Liver (tissue), 3 donors: ENCODE measurements around the gene CLTRN.

ENCODE experiments used
- ATF3 ChIP-seq: IDR thresholded peaks from 2 replicates; pipeline ENCODE4 v1.6.1; 2016; ENCODE audit warnings: antibody characterized with exemption
- EGR1 ChIP-seq, 2 donors: IDR thresholded peaks; 2 replicates each; pipeline ENCODE4 v1.6.1; 2016 to 2018; ENCODE audit warnings: antibody characterized with exemption in 2 of 2, low read depth in 2 of 2
- FOXA1 ChIP-seq: IDR thresholded peaks from 2 replicates; pipeline ENCODE4 v1.6.1; 2016; ENCODE audit warnings: antibody characterized with exemption
- HNF4G ChIP-seq: IDR thresholded peaks from 2 replicates; pipeline ENCODE4 v1.6.1; 2016; ENCODE audit warnings: antibody characterized with exemption
- JUND ChIP-seq, 2 donors: IDR thresholded peaks; 2 replicates each; pipeline ENCODE4 v1.6.1; 2016; ENCODE audit warnings: antibody characterized with exemption in 2 of 2
- MAX ChIP-seq: IDR thresholded peaks from 2 replicates; pipeline ENCODE4 v1.6.1; 2016; ENCODE audit warnings: antibody characterized with exemption
- RAD21 ChIP-seq, 2 donors: IDR thresholded peaks; 2 replicates each; pipeline ENCODE4 v1.6.1; 2016; ENCODE audit warnings: antibody characterized with exemption in 2 of 2, mild to moderate bottlenecking in 2 of 2
- RXRA ChIP-seq, 2 donors: IDR thresholded peaks; 2 replicates each; pipeline ENCODE4 v1.6.1; 2017 to 2018; ENCODE audit warnings: antibody characterized with exemption in 2 of 2, mild to moderate bottlenecking in 1 of 2
- SP1 ChIP-seq: IDR thresholded peaks from 2 replicates; pipeline ENCODE4 v1.6.1; 2018; ENCODE audit warnings: antibody characterized with exemption, mild to moderate bottlenecking
- TAF1 ChIP-seq: conservative IDR thresholded peaks from 2 replicates; pipeline ENCODE4 v1.6.1; 2016; ENCODE audit warnings: antibody characterized with exemption, mild to moderate bottlenecking
- YY1 ChIP-seq: IDR thresholded peaks from 2 replicates; pipeline ENCODE4 v1.6.1; 2016; ENCODE audit warnings: antibody characterized with exemption, mild to moderate bottlenecking
- TF ChIP-seq, protein P1 (sequence below): fragments of 150-350 bp; IDR thresholded peaks from 2 replicates; pipeline ENCODE4 v1.5.1; 2017; ENCODE audit warnings: improper control_type of control experiment, low read depth, low read length; ENCODE audit not compliant: missing input control
- TF ChIP-seq, protein P2 (sequence below): IDR thresholded peaks from 2 replicates; pipeline ENCODE4 v1.6.1; 2016; ENCODE audit warnings: antibody characterized with exemption
- TF ChIP-seq, protein P3 (sequence below): IDR thresholded peaks from 2 replicates; pipeline ENCODE4 v1.6.1; 2016; ENCODE audit warnings: antibody characterized with exemption, mild to moderate bottlenecking
- donor health status: healthy.
- donor health status: healthy.

DNA sequence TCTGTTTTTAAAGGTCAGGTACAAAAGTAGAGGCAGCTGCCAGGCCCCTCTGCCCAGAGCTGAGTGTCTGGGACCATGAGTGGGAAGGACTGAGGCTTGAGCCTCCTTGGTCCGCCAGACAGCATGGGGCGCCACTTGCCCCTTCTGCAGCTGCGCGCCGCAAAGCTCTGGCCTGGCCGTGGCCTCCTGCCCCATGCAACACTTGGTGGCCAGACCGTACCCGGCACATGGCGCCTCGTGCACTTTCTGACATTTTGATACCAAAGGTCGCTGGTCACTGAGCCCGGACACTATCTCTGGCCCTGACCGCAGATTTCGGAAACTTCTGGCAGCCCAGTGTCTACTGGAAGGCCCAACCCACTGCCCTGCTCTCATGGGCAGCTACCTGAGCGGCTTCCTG is 18.6 kb downstream of the CLTRN start:
- TF ChIP-seq ATF3 (no peak), SP1 (no peak), FOXA1 (no peak), EGR1 (IDR thresholded peaks at IDR 0.05; ENCODE audit: low read depth in 2 of 2) (no peak), MAX (no peak), JUND (IDR thresholded peaks at IDR 0.05) (no peak), TAF1 (no peak), YY1 (no peak), RXRA (IDR thresholded peaks at IDR 0.05) (no peak), RAD21 (IDR thresholded peaks at IDR 0.05) (no peak), HNF4G (no peak)
- TF ChIP-seq, protein P1, sequence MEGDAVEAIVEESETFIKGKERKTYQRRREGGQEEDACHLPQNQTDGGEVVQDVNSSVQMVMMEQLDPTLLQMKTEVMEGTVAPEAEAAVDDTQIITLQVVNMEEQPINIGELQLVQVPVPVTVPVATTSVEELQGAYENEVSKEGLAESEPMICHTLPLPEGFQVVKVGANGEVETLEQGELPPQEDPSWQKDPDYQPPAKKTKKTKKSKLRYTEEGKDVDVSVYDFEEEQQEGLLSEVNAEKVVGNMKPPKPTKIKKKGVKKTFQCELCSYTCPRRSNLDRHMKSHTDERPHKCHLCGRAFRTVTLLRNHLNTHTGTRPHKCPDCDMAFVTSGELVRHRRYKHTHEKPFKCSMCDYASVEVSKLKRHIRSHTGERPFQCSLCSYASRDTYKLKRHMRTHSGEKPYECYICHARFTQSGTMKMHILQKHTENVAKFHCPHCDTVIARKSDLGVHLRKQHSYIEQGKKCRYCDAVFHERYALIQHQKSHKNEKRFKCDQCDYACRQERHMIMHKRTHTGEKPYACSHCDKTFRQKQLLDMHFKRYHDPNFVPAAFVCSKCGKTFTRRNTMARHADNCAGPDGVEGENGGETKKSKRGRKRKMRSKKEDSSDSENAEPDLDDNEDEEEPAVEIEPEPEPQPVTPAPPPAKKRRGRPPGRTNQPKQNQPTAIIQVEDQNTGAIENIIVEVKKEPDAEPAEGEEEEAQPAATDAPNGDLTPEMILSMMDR = no peak
- TF ChIP-seq, protein P2, sequence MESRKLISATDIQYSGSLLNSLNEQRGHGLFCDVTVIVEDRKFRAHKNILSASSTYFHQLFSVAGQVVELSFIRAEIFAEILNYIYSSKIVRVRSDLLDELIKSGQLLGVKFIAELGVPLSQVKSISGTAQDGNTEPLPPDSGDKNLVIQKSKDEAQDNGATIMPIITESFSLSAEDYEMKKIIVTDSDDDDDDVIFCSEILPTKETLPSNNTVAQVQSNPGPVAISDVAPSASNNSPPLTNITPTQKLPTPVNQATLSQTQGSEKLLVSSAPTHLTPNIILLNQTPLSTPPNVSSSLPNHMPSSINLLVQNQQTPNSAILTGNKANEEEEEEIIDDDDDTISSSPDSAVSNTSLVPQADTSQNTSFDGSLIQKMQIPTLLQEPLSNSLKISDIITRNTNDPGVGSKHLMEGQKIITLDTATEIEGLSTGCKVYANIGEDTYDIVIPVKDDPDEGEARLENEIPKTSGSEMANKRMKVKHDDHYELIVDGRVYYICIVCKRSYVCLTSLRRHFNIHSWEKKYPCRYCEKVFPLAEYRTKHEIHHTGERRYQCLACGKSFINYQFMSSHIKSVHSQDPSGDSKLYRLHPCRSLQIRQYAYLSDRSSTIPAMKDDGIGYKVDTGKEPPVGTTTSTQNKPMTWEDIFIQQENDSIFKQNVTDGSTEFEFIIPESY = no peak
- TF ChIP-seq, protein P3, sequence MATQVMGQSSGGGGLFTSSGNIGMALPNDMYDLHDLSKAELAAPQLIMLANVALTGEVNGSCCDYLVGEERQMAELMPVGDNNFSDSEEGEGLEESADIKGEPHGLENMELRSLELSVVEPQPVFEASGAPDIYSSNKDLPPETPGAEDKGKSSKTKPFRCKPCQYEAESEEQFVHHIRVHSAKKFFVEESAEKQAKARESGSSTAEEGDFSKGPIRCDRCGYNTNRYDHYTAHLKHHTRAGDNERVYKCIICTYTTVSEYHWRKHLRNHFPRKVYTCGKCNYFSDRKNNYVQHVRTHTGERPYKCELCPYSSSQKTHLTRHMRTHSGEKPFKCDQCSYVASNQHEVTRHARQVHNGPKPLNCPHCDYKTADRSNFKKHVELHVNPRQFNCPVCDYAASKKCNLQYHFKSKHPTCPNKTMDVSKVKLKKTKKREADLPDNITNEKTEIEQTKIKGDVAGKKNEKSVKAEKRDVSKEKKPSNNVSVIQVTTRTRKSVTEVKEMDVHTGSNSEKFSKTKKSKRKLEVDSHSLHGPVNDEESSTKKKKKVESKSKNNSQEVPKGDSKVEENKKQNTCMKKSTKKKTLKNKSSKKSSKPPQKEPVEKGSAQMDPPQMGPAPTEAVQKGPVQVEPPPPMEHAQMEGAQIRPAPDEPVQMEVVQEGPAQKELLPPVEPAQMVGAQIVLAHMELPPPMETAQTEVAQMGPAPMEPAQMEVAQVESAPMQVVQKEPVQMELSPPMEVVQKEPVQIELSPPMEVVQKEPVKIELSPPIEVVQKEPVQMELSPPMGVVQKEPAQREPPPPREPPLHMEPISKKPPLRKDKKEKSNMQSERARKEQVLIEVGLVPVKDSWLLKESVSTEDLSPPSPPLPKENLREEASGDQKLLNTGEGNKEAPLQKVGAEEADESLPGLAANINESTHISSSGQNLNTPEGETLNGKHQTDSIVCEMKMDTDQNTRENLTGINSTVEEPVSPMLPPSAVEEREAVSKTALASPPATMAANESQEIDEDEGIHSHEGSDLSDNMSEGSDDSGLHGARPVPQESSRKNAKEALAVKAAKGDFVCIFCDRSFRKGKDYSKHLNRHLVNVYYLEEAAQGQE = no peak
